ENCODE data around the gene ALX3.
A peak's percentile ranks its signal among the peaks of the same experiment; 100 is the strongest.

ALX3 gene

GRCh38 chr1:110051262-110051648 lies 19.2 kb downstream of the ALX3 start:
- Histone ChIP-seq H3K4me1 (ENCODE audit: control insufficient read depth in 1 of 2, insufficient read depth in 2 of 2, low read length in 2 of 2) (peaks cover 0 to 20% of the 10 kb centered on the region in 2 donors), H3K9me3 (ENCODE audit: control insufficient read depth in 1 of 2, low read length in 2 of 2) (no peaks in the 10 kb centered on the region), H3K27ac (ENCODE audit: low read length) (no peak overlapping the region), H3K27me3 (ENCODE audit: low read depth, low read length) (no peaks in the 10 kb centered on the region), H3K4me3 (ENCODE audit: low read depth in 1 of 2, low read length in 2 of 2) (no peak overlapping the region), H3K36me3 (ENCODE audit: control insufficient read depth in 1 of 2, insufficient read depth in 2 of 2, low read length in 2 of 2) (peaks cover 87 to 96% of the 10 kb centered on the region in 2 donors)

DNA sequence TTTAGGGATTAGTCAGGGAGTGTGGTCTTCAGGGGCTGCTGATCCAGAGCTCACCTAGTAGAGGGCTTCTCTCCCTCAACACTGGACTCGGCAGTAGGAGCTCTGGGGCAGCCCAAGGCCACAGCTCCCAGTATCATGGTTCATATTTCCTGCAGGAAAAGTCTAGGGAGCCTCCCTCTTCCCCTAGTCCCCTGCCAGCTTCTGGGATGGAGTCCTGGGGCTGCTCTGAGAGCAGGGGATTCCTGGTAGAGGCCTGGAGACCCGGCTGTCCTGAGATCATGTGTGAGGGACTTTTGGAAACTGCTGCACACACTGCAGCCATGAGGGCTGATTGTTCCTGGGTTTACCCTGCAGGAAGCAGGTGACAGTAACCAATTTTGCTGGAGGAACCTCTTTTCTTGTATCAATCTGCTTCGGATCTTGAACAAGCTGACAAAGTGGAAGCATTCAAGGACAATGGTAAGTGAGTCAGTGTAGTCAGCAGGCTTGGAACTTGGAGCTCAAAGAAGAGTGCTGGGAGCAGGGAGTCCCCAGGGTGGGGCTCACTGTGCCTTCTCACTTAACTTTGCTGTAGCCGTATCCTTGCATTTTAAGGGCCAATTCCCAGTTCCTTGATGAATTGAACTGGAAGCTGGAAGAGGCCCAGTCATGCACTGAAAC lies 19.7 kb downstream of the ALX3 start:
- Histone ChIP-seq H3K27ac (ENCODE audit: low read length) (peak overlapping the region; percentile 27), H3K9me3 (ENCODE audit: control insufficient read depth in 1 of 2, low read length in 2 of 2) (no peaks in the 10 kb centered on the region), H3K36me3 (ENCODE audit: control insufficient read depth in 1 of 2, insufficient read depth in 2 of 2, low read length in 2 of 2) (peaks cover 85 to 97% of the 10 kb centered on the region in 2 donors), H3K27me3 (ENCODE audit: low read depth, low read length) (no peaks in the 10 kb centered on the region), H3K4me1 (ENCODE audit: control insufficient read depth in 1 of 2, insufficient read depth in 2 of 2, low read length in 2 of 2) (peaks cover 0 to 19% of the 10 kb centered on the region in 2 donors), H3K4me3 (ENCODE audit: low read depth in 1 of 2, low read length in 2 of 2) (no peak overlapping the region)

GRCh38 chr1:110049801-110050601 lies 20.5 kb downstream of the ALX3 start:
- Histone ChIP-seq H3K36me3 (ENCODE audit: control insufficient read depth in 1 of 2, insufficient read depth in 2 of 2, low read length in 2 of 2) (peaks cover 85 to 96% of the 10 kb centered on the region in 2 donors), H3K9me3 (ENCODE audit: control insufficient read depth in 1 of 2, low read length in 2 of 2) (no peaks in the 10 kb centered on the region), H3K4me1 (ENCODE audit: control insufficient read depth in 1 of 2, insufficient read depth in 2 of 2, low read length in 2 of 2) (peaks cover 0 to 17% of the 10 kb centered on the region in 2 donors), H3K27ac (ENCODE audit: low read length) (peak overlapping the region; percentile 27), H3K4me3 (ENCODE audit: low read depth in 1 of 2, low read length in 2 of 2) (no peak overlapping the region), H3K27me3 (ENCODE audit: low read depth, low read length) (no peaks in the 10 kb centered on the region)

GRCh38 chr1:110048923-110049601 lies 21.4 kb downstream of the ALX3 start:
- Histone ChIP-seq H3K27me3 (ENCODE audit: low read depth, low read length) (no peaks in the 10 kb centered on the region), H3K4me1 (ENCODE audit: control insufficient read depth in 1 of 2, insufficient read depth in 2 of 2, low read length in 2 of 2) (peaks cover 0 to 17% of the 10 kb centered on the region in 2 donors), H3K4me3 (ENCODE audit: low read depth in 1 of 2, low read length in 2 of 2) (no peak overlapping the region), H3K9me3 (ENCODE audit: control insufficient read depth in 1 of 2, low read length in 2 of 2) (no peaks in the 10 kb centered on the region), H3K36me3 (ENCODE audit: control insufficient read depth in 1 of 2, insufficient read depth in 2 of 2, low read length in 2 of 2) (peaks cover 85 to 96% of the 10 kb centered on the region in 2 donors), H3K27ac (ENCODE audit: low read length) (no peak overlapping the region)

DNA sequence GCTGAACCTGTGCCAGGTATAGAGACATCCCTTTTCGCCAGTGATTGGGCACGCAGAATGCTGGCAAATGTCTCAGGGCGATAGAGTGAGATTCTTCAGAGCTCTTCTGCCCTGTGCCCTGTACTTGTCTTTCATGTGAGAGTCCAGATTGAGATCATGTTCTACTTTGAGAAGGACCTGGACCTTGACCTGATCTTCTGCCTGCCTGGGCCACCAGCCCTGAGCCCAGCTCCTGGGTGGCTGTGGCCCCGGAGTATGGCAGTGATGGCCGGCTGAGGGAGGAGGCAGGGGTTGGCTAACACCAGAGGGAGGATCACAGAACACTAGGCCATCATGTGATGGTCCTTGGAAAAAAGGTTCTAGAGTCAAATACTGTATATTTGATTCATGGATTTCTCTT lies 22.2 kb downstream of the ALX3 start:
- H3K4me3 ChIP-seq (ENCODE audit: low read depth in 1 of 2, low read length in 2 of 2), result no peak overlapping the region
- peaks cover 85 to 97% of the 10 kb centered on the region in 2 donors for H3K36me3 ChIP-seq (ENCODE audit: control insufficient read depth in 1 of 2, insufficient read depth in 2 of 2, low read length in 2 of 2)
- H3K9me3 ChIP-seq (ENCODE audit: control insufficient read depth in 1 of 2, low read length in 2 of 2), result no peaks in the 10 kb centered on the region
- no peak overlapping the region for H3K27ac ChIP-seq (ENCODE audit: low read length)
- peaks cover 0 to 17% of the 10 kb centered on the region in 2 donors for H3K4me1 ChIP-seq (ENCODE audit: control insufficient read depth in 1 of 2, insufficient read depth in 2 of 2, low read length in 2 of 2)
- no peaks in the 10 kb centered on the region for H3K27me3 ChIP-seq (ENCODE audit: low read depth, low read length)

GRCh38 chr1:110047463-110047862 lies 23.0 kb downstream of the ALX3 start:
- Histone ChIP-seq H3K9me3 (ENCODE audit: control insufficient read depth in 1 of 2, low read length in 2 of 2) (no peaks in the 10 kb centered on the region), H3K4me3 (ENCODE audit: low read depth in 1 of 2, low read length in 2 of 2) (no peak overlapping the region), H3K36me3 (ENCODE audit: control insufficient read depth in 1 of 2, insufficient read depth in 2 of 2, low read length in 2 of 2) (peaks cover 86 to 97% of the 10 kb centered on the region in 2 donors), H3K27ac (ENCODE audit: low read length) (no peak overlapping the region), H3K27me3 (ENCODE audit: low read depth, low read length) (no peaks in the 10 kb centered on the region), H3K4me1 (ENCODE audit: control insufficient read depth in 1 of 2, insufficient read depth in 2 of 2, low read length in 2 of 2) (peaks cover 0 to 17% of the 10 kb centered on the region in 2 donors)

DNA sequence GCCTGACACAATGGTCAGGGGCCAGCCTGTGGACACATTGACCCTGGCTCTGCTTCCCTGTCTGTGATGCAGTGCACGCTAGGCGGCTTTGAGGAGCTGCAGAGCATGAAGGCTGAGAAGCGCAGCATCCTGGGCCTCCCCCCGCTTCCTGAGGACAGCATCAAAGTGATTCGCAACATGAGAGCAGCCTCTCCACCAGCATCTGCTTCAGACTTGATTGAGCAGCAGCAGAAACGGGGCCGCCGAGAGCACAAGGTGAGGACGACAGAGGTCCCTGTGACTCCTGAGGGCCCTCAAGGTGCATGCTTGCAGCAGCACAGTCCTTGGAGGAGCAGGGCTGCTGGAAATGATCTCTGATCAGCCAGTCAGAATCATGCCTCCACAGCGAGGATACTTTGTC lies 27.5 kb downstream of the ALX3 start:
- no peaks in the 10 kb centered on the region for H3K27me3 ChIP-seq (ENCODE audit: low read depth, low read length)
- H3K27ac ChIP-seq (ENCODE audit: low read length), result no peak overlapping the region
- no peaks in the 10 kb centered on the region for H3K4me1 ChIP-seq (ENCODE audit: control insufficient read depth in 1 of 2, insufficient read depth in 2 of 2, low read length in 2 of 2)
- H3K36me3 ChIP-seq (ENCODE audit: control insufficient read depth in 1 of 2, insufficient read depth in 2 of 2, low read length in 2 of 2), result peaks cover 88 to 97% of the 10 kb centered on the region in 2 donors
- H3K4me3 ChIP-seq (ENCODE audit: low read depth in 1 of 2, low read length in 2 of 2), result no peak overlapping the region
- H3K9me3 ChIP-seq (ENCODE audit: control insufficient read depth in 1 of 2, low read length in 2 of 2), result no peaks in the 10 kb centered on the region

DNA sequence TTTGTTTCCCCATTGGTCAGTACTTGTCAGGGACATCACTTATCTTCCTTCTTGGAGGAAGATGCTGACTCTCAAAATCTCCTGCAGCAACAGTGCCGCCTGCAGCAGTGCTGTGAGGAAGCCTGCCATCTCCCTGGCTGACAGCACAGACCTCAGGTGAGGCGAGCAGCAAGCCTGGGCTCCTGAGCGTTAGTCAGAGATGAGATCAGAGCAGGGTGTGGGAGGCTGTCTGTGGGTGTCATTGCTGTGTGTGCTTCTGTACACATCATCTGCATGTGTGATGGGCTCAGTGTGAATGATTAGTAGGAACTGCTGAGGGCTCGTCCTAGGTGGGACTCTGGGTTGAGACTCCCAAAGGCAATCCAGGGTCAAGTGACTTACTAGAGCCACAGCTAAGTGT lies 29.9 kb downstream of the ALX3 start:
- Histone ChIP-seq H3K27ac (ENCODE audit: low read length) (no peak overlapping the region), H3K27me3 (ENCODE audit: low read depth, low read length) (no peaks in the 10 kb centered on the region), H3K4me1 (ENCODE audit: control insufficient read depth in 1 of 2, insufficient read depth in 2 of 2, low read length in 2 of 2) (peaks cover 4 to 11% of the 10 kb centered on the region in 2 donors), H3K4me3 (ENCODE audit: low read depth in 1 of 2, low read length in 2 of 2) (no peak overlapping the region), H3K9me3 (ENCODE audit: control insufficient read depth in 1 of 2, low read length in 2 of 2) (no peaks in the 10 kb centered on the region), H3K36me3 (ENCODE audit: control insufficient read depth in 1 of 2, insufficient read depth in 2 of 2, low read length in 2 of 2) (peaks cover 74 to 79% of the 10 kb centered on the region in 2 donors)

- H3K27me3 ChIP-seq (ENCODE audit: low read depth, low read length), result no peaks in the 10 kb centered on the region
- peaks cover 7 to 16% of the 10 kb centered on the region in 2 donors for H3K4me1 ChIP-seq (ENCODE audit: control insufficient read depth in 1 of 2, insufficient read depth in 2 of 2, low read length in 2 of 2)
- H3K9me3 ChIP-seq (ENCODE audit: control insufficient read depth in 1 of 2, low read length in 2 of 2), result no peaks in the 10 kb centered on the region
- H3K4me3 ChIP-seq (ENCODE audit: low read depth in 1 of 2, low read length in 2 of 2), result no peak overlapping the region
- H3K27ac ChIP-seq (ENCODE audit: low read length), result no peak overlapping the region
- peaks cover 66 to 70% of the 10 kb centered on the region in 2 donors for H3K36me3 ChIP-seq (ENCODE audit: control insufficient read depth in 1 of 2, insufficient read depth in 2 of 2, low read length in 2 of 2)
Measured at GRCh38 chr1:110039641-110040040, 30.8 kb downstream of the ALX3 start.

DNA sequence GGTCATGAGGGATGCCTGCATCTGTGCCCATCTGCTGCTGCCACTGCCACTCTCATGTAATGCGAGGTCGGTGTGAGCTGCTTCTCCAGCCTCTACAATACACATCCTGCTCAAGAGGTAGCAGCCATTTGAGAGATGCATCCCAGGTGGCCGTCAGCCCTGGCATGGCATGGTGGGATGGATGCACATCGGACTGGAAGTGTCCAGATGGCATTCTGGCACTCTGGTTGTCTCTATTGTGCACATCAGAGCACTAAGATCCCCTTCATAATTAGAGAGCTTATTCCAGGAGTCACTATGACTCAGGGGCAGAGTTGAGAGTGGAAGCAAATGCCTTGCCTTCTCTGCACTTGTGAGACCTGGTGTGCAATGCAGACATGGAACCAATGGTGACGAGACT lies 32.2 kb downstream of the ALX3 start:
- Histone ChIP-seq H3K9me3 (ENCODE audit: control insufficient read depth in 1 of 2, low read length in 2 of 2) (no peaks in the 10 kb centered on the region), H3K36me3 (ENCODE audit: control insufficient read depth in 1 of 2, insufficient read depth in 2 of 2, low read length in 2 of 2) (peaks cover 52 to 56% of the 10 kb centered on the region in 2 donors), H3K27ac (ENCODE audit: low read length) (no peak overlapping the region)

GRCh38 chr1:110035236-110035752 lies 35.2 kb downstream of the ALX3 start:
- Histone ChIP-seq H3K4me1 (ENCODE audit: control insufficient read depth in 1 of 2, insufficient read depth in 2 of 2, low read length in 2 of 2) (peaks cover 13 to 16% of the 10 kb centered on the region in 2 donors), H3K27me3 (ENCODE audit: low read depth, low read length) (no peaks in the 10 kb centered on the region), H3K9me3 (ENCODE audit: control insufficient read depth in 1 of 2, low read length in 2 of 2) (no peaks in the 10 kb centered on the region), H3K27ac (ENCODE audit: low read length) (peak overlapping the region; percentile 56), H3K4me3 (ENCODE audit: low read depth in 1 of 2, low read length in 2 of 2) (peak overlapping the region; percentile 65 to 97), H3K36me3 (ENCODE audit: control insufficient read depth in 1 of 2, insufficient read depth in 2 of 2, low read length in 2 of 2) (peaks cover 22 to 27% of the 10 kb centered on the region in 2 donors)

More for the DNA sequence above, 32.2 kb downstream of the ALX3 start:
- no peaks in the 10 kb centered on the region for H3K27me3 ChIP-seq (ENCODE audit: low read depth, low read length)
- no peak overlapping the region for H3K4me3 ChIP-seq (ENCODE audit: low read depth in 1 of 2, low read length in 2 of 2)
- peaks cover 13 to 16% of the 10 kb centered on the region in 2 donors for H3K4me1 ChIP-seq (ENCODE audit: control insufficient read depth in 1 of 2, insufficient read depth in 2 of 2, low read length in 2 of 2)

Measured in muscle layer of duodenum (tissue), 2 donors.